Measurements from ENCODE around the gene ZDHHC4.
"Not testable (repeated sequence)": the region's sequence is repeated elsewhere in the genome, so short reads cannot be mapped to it uniquely, and the experiment has no call there.

ZDHHC4 gene

DNA sequence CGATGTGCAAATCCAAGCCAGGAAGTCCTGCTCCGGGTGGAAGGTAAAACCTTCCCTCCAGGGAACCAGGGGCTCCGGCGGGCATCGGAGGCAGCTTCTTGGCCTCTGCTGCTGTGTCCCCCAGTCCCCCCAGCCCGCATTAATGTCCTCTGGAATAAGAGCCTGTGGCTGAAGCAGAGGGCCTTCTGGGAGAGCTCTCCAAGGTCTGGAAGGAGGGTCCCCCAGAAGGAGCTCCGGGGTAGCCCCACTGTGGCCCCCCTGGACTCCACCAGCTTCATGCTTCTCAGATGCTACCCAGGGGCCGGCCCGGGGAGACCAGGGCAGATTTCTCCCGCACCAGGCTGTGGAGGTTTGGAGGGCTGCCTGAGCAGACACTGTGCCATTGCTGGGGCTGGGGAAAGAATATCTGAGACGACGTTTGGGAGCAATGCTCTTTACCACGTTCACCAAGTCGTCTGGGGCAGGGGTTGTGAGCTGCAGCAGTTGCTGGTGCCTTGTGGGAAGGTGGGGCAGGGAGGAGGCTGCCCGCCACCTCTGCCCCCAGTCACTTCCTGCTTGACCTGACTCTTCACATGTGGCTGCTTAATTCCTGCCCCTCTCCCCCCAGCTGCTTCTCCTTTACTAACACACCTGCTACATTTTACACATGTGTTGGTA is 46.5 kb downstream of the ZDHHC4 start:
- no peak for TF ChIP-seq GATA1 (IDR thresholded peaks at IDR 0.05; ENCODE audit: low read depth, low read length)
- TF ChIP-seq POLR2A (IDR thresholded peaks at IDR 0.05; ENCODE audit: low read length), result no peak
- no peak for DNase-seq

DNA sequence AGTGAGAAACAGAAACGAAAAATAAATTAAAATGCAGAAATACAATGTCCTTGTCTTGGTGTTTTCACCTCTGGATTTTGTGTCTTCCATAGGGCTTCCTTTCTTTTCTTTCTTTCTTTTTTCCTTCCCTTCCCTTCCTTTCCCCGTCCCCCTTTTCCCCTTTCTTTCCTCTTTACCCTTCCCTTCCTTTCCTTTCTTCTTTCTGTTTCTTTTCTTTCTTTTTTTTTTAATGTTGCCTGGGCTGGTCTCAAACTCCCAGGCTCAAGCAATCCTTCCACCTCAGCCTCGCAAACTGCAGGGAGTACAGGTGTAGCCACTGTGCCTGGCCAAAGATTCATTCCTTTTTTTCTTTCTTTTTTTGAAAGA is 47.0 kb downstream of the ZDHHC4 start:
- no peak for DNase-seq
- TF ChIP-seq GATA1 (IDR thresholded peaks at IDR 0.05; ENCODE audit: low read depth, low read length), result no peak
- TF ChIP-seq POLR2A (IDR thresholded peaks at IDR 0.05; ENCODE audit: low read length), result no peak

- DNase-seq, result no peak
- TF ChIP-seq GATA1 (IDR thresholded peaks at IDR 0.05; ENCODE audit: low read depth, low read length) (no peak), POLR2A (IDR thresholded peaks at IDR 0.05; ENCODE audit: low read length) (no peak)
Measured at GRCh38 chr7:6628045-6628444, 50.8 kb downstream of the ZDHHC4 start.

GRCh38 chr7:6630007-6630849 is 53.0 kb downstream of the ZDHHC4 start:
- DNase-seq, result no peak
- TF ChIP-seq POLR2A (IDR thresholded peaks at IDR 0.05; ENCODE audit: low read length), result no peak
- TF ChIP-seq GATA1 (IDR thresholded peaks at IDR 0.05; ENCODE audit: low read depth, low read length), result no peak

DNA sequence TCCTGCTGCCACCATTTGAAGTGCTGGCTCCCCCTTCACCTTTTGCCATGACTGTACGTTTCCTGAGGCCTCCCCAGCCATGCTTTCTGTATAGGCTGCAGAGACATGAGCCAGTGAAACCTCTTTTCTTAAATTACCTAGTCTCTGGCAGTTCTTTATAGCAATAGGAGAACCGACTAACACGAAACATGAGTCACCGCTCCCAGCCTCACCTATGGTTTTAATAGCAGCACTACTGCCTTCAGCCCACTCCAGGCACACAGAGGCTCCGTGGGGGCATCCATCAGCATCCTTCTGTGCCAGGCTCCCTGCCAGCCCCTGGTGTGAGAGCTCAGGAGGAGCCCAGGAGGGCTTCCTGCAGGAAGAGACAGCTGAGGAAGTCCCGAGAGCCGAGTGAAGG is 54.4 kb downstream of the ZDHHC4 start:
- TF ChIP-seq POLR2A (IDR thresholded peaks at IDR 0.05; ENCODE audit: low read length) (no peak), GATA1 (IDR thresholded peaks at IDR 0.05; ENCODE audit: low read depth, low read length) (no peak)
- no peak for DNase-seq

DNA sequence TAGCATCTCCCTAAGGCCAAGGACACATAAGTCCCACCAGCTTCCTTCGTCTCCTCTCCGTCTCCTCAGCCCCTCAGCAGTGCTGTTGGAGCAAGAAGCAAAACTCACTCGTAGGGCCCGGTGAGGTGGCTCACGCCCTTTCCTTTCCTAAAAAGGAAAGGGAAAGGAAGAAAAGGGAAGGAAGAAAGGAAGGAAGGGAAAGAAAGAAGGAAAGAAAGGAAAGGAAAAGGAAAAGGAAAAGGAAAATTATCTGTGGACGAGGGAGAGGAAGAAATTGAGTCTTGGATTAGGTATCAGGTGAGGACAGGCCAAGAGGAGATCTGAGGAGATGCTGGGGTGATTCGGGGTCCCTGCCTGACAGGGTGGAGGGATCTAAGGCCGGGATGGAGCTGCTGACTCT is 56.8 kb downstream of the ZDHHC4 start:
- DNase-seq, result no peak
- TF ChIP-seq GATA1 (IDR thresholded peaks at IDR 0.05; ENCODE audit: low read depth, low read length) (no peak), POLR2A (IDR thresholded peaks at IDR 0.05; ENCODE audit: low read length) (no peak)

DNA sequence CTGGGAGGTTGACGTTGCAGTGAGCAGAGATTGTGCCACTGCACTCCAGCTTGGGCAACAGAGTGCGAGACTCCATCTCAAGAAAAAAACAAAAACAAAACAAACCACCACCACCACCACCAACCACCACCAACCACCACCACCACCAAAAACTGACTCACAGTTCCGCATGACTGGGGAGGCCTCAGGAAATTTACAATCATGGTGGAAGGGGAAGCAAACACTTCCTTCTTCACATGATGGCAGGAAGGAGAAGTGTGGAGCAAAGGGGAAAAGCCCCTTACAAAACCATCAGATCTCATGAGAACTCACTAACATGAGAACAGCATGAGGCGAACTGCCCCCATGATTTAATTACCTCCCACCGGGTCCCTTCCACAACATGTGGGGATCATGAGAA is 57.7 kb downstream of the ZDHHC4 start:
- DNase-seq, result not testable (repeated sequence)

- peak; percentile 66 to 78 for DNase-seq
Measured at GRCh38 chr7:6636741-6637543, 59.7 kb downstream of the ZDHHC4 start, which contains the start of gene ZNF316. TSS of gene ZNF316 (plus strand) at chr7:6637318. CDS start at chr7:6642410, 5,092 bp downstream.

GRCh38 chr7:6637544-6638229 is 60.4 kb downstream of the ZDHHC4 start:
- peak; percentile 71 to 72 for DNase-seq

More at GRCh38 chr7:6636741-6637543, 59.7 kb downstream of the ZDHHC4 start, which contains the start of gene ZNF316:
- TF ChIP-seq POLR2A (IDR thresholded peaks at IDR 0.05; ENCODE audit: low read length) (peak; percentile 27), GATA1 (IDR thresholded peaks at IDR 0.05; ENCODE audit: low read depth, low read length) (no peak)

More at GRCh38 chr7:6637544-6638229, 60.4 kb downstream of the ZDHHC4 start:
- no peak for TF ChIP-seq POLR2A (IDR thresholded peaks at IDR 0.05; ENCODE audit: low read length)
- TF ChIP-seq GATA1 (IDR thresholded peaks at IDR 0.05; ENCODE audit: low read depth, low read length), result no peak
